Psoas muscle (tissue), 8 donors: ENCODE measurements around the gene HAUS2. TPM values are rescaled to one million over a fixed set of nuclear protein-coding genes. Genes with fewer than 3 reads are reported as not detected.

Experiments used
- ATAC-seq, 4 donors: fragments of 200-7000 bp; cut with Tn5 transposase; one replicate each; pipeline ENCODE4 v1.9.1; 2020; ENCODE audit warnings: moderate library complexity in 3 of 4, mild to moderate bottlenecking in 2 of 4
- DNase-seq, 2 donors: peaks; one replicate each; pipeline ENCODE4 v3.0.0-alpha.2; 2020
- H3K27ac ChIP-seq: fragments of 200-600 bp; one replicate; pipeline ENCODE4 v1.8.0; 2022
- H3K27me3 ChIP-seq, 3 donors: fragments of 200-600 bp in 1 of 3; one replicate each; pipeline versions ENCODE4 v1.6.1 to v1.8.0; 2013 to 2022; ENCODE audit warnings: low read length in 2 of 3, mild to moderate bottlenecking in 2 of 3, moderate library complexity in 1 of 3; ENCODE audit not compliant: insufficient read depth in 3 of 3
- H3K36me3 ChIP-seq, 2 donors: fragments of 200-600 bp in 1 of 2; one replicate each; pipeline versions ENCODE4 v1.6.1 to v1.8.0; 2013 to 2022; ENCODE audit warnings: low read depth in 1 of 2, mild to moderate bottlenecking in 1 of 2, moderate library complexity in 1 of 2; ENCODE audit not compliant: insufficient read depth in 1 of 2
- H3K4me1 ChIP-seq: fragments of 200-600 bp; one replicate; pipeline ENCODE4 v1.8.0; 2022
- H3K4me3 ChIP-seq: fragments of 200-600 bp; one replicate; pipeline ENCODE4 v1.8.0; 2022; ENCODE audit warnings: mild to moderate bottlenecking
- H3K9me3 ChIP-seq: fragments of 200-600 bp; one replicate; pipeline ENCODE4 v1.8.0; 2022
- CTCF ChIP-seq: fragments of 200-600 bp; IDR thresholded peaks from one replicate; pipeline ENCODE4 v1.8.0; 2022; ENCODE audit warnings: antibody characterized with exemption
- WGBS, 3 donors: extraction: QIAGEN DNeasy Blood & Tissue Kit; methylation state at CpG; one replicate each; pipeline versions ENCODE4 v1.1.6 to v1.1.7; 2013; 5-methylcytosine and 5-hydroxymethylcytosine counted together
- intact Hi-C, 2 donors: fragments of 100-400 bp; cut with DNase I; formaldehyde crosslinking; loops; one replicate each; pipeline versions ENCODE4 v1.11.0 to v1.14.2; 2022
- long read RNA-seq, 2 donors: library from polyadenylated mRNA; unstranded; transcript quantifications; one replicate each; pipeline ENCODE4 v2.0.0, GENCODE V29; 2021
- polyA plus RNA-seq, 3 donors: library from polyadenylated mRNA; stranded (reverse); fragments of 200-250 nt; gene quantifications; one replicate each; pipeline ENCODE4 v1.2.3, GENCODE V29; 2013
- total RNA-seq, 4 donors: library from RNA; stranded (reverse); fragmentation: NEBNext Ultra II Directional in 2 of 4; extraction: Animal tissue kit (Norgen Biotek cat#: 25700) in 2 of 4; gene quantifications; one replicate each; pipeline versions ENCODE4 v1.2.1 to v1.2.4, GENCODE V29; 2021 to 2023
- donor health status: healthy with polysubstance abuse.
- donor health status: DM: no; HTN: no; CAD: no; lungs with moderate emphysema.
- donor health status: Bipolar disorder and iron deficiency.
- donor health status: healthy.
- donor health status: DM: yes; HTN: yes; CAD: no.
- donor health status: DM: no; HTN: no; CAD: no.
- donor health status: DM: no; HTN: no; CAD: no.
- donor health status: DM: yes; HTN: yes; CAD: no.

Gene HAUS2
- total RNA-seq (10 to 100 TPM in 3 of 4 donors, 1 to 10 TPM in 1; 9.8 to 16.3 (median 12.3) TPM), polyA plus RNA-seq (10 to 100 TPM in 1 of 3 donors, 1 to 10 TPM in 2; 9.1 to 17.3 (median 9.2) TPM)
- long read RNA-seq, donor 1, partial matches to known transcripts = 0 of 6 reads
- long read RNA-seq, donor 1, other reads (novel, unspliced or antisense) = 1 of 6 reads
- long read RNA-seq, donor 2, transcript HAUS2-201 (6 exons, 3,949 nt) = major isoform, 13 of 28 reads
- long read RNA-seq, donor 2, partial matches to known transcripts = 0 of 28 reads
- long read RNA-seq, donor 2, other reads (novel, unspliced or antisense) = 8 of 28 reads

GRCh38 chr15:42548249-42549031 lies at the start of gene HAUS2, which contains the start of gene LRRC57:
Gene HAUS2 (plus strand): TSS chr15:42548838. CDS start chr15:42548873, 35 bp downstream.
Gene LRRC57 (minus strand): TSS chr15:42548793. CDS start chr15:42548434, 359 bp downstream.
- DNase-seq (peak; percentile 90 to 94), ATAC-seq (peak; percentile 94 to 97 (median 94))
- no peak for TF ChIP-seq CTCF
- 0% methylated on average over 66 to 71 of the region's 71 CpGs for WGBS, 3 donors
- intact Hi-C loops = loop anchor here in 1 of 2 donors (2.0 kb wide), 1 partner anchor 98 kb away; no protein-coding TSS in a partner anchor
- Histone ChIP-seq H3K27me3 (no peaks in the 10 kb centered on the region), H3K9me3 (no peaks in the 10 kb centered on the region), H3K4me3 (peak within 1 kb of the TSS; percentile 80), H3K4me1 (peaks cover 38% of the 10 kb centered on the region), H3K36me3 (peaks cover 4 to 34% of the 10 kb centered on the region in 2 donors), H3K27ac (peak within 1 kb of the TSS; percentile 88)

GRCh38 chr15:42499858-42500609 lies 48.6 kb upstream of the HAUS2 start:
- no peak overlapping the region for H3K4me3 ChIP-seq
- WGBS, 3 donors = 74 to 80% (median 76%) methylated on average over 12 of the region's 12 CpGs
- peak overlapping the region; percentile 43 for H3K27ac ChIP-seq
- TF ChIP-seq CTCF = no peak
- DNase-seq = peak in 1 of 2 donors; percentile 18
- intact Hi-C loops = loop anchor here in 1 of 2 donors (1.0 kb wide), 1 partner anchor 12 kb away; no protein-coding TSS in a partner anchor
- H3K9me3 ChIP-seq = no peaks in the 10 kb centered on the region
- no peaks in the 10 kb centered on the region for H3K27me3 ChIP-seq
- ATAC-seq = no peak
- peaks cover 31% of the 10 kb centered on the region for H3K4me1 ChIP-seq
- peaks cover 0 to 24% of the 10 kb centered on the region in 2 donors for H3K36me3 ChIP-seq

- H3K27ac ChIP-seq = no peak overlapping the region
- no peak overlapping the region for H3K4me3 ChIP-seq
- H3K9me3 ChIP-seq = no peaks in the 10 kb centered on the region
- TF ChIP-seq CTCF = no peak
- DNase-seq (no peak), ATAC-seq (no peak)
- peaks cover 23% of the 10 kb centered on the region for H3K4me1 ChIP-seq
- intact Hi-C loops = no loop called here
- H3K36me3 ChIP-seq = peaks cover 0 to 24% of the 10 kb centered on the region in 2 donors
- 40 to 61% (median 43%) methylated on average over 4 of the region's 4 CpGs for WGBS, 3 donors
- no peaks in the 10 kb centered on the region for H3K27me3 ChIP-seq
These were observed 46.2 kb upstream of the HAUS2 start for GRCh38 chr15:42502477-42502876.

DNA sequence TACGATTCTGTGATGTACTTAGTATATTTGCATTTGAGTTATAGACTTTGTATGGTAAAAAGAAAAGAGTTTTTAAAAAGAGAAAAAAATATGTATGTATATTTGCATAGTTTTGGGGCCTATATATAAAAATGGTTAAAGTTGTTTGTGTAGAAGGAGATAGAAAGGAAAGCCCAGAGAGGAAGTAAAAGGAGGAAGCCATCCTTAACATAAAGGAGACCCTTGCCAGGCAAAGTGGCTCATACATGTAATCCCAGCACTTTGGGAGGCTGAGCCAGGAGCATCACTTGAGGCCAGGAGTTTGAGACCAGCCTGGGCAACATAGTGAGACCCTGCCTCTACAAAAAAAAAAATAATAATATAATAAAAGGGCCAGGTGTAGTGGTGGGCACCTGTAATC lies 44.8 kb upstream of the HAUS2 start:
- Histone ChIP-seq H3K9me3 (no peaks in the 10 kb centered on the region), H3K27ac (no peak overlapping the region), H3K27me3 (no peaks in the 10 kb centered on the region), H3K4me1 (peaks cover 18% of the 10 kb centered on the region), H3K4me3 (no peak overlapping the region), H3K36me3 (peaks cover 0 to 27% of the 10 kb centered on the region in 2 donors)
- intact Hi-C loops = no loop called here
- ATAC-seq = no peak
- TF ChIP-seq CTCF = no peak
- WGBS, 3 donors = 81 to 91% (median 86%) methylated on average over 1 of the region's 1 CpG
- DNase-seq = no peak
